ENCODE data around the gene ADAMTS2.

ADAMTS2 gene

DNA sequence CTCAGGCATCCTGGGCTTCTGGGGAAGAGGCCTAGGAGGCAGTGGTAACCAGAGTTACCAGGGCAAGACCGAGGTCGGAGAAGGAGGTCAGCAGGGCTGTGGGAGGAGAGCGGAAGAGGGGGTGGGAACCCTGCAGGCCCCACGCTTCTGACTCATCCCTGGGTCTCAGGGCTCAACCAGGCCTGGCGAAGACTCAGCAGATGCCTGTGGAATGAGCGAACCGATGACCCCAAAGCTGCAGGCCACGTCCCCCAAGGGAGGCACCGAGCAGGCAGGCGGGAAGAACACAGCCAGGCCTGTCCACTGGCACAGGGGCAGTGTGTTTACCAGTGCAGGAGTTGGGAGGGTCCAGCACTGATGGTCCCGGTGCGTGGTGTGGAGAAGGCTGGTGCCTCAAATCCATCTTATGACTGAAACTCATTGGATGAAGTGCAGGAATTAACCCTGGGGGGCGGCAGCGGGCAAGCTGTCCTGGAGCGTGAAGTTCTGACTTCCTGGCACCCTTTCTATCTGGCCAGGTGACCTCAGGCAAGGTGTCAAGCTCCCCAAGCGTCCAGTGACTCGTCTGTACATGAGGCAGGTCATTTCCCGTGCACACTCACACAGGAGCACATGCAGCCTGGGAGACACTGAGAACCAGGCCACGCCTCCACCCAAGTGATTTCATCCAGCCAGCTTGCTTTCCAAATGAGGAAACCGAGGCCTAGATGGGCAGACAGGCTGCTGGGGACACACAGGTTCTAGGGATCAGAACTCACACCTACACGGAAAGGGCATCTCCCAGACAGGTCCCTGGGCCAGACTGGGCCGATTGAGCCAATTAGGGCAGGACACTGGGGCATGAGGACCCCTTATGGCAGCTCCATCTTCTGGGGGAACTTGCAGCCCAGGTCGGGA lies 69.1 kb downstream of the ADAMTS2 start:
- DNase-seq, result no peak

DNA sequence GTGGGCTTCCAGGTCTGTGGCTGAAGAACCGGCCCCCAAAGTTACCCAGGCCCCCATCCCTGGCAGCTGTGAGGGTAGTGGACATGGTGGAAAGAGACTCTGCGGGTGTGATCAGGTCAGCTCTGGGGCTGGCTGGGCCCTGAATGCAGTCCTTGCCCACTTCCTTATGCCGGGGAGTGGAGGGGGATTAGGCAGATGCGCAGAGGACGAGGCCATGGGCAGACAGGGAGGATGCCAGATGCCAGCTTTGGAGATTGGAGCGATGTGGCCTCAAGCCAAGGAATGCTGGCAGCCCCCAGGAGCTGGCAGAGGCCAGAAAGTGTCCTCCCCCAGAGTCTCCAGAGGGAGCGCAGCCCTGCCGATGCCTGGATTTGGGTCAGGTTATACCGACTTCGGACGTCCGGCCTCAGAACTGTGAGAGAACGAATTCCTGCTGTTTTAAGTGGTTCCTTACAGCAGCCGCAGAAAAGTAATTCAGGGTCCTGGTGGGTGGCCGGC lies 69.8 kb downstream of the ADAMTS2 start:
- no peak for DNase-seq

DNA sequence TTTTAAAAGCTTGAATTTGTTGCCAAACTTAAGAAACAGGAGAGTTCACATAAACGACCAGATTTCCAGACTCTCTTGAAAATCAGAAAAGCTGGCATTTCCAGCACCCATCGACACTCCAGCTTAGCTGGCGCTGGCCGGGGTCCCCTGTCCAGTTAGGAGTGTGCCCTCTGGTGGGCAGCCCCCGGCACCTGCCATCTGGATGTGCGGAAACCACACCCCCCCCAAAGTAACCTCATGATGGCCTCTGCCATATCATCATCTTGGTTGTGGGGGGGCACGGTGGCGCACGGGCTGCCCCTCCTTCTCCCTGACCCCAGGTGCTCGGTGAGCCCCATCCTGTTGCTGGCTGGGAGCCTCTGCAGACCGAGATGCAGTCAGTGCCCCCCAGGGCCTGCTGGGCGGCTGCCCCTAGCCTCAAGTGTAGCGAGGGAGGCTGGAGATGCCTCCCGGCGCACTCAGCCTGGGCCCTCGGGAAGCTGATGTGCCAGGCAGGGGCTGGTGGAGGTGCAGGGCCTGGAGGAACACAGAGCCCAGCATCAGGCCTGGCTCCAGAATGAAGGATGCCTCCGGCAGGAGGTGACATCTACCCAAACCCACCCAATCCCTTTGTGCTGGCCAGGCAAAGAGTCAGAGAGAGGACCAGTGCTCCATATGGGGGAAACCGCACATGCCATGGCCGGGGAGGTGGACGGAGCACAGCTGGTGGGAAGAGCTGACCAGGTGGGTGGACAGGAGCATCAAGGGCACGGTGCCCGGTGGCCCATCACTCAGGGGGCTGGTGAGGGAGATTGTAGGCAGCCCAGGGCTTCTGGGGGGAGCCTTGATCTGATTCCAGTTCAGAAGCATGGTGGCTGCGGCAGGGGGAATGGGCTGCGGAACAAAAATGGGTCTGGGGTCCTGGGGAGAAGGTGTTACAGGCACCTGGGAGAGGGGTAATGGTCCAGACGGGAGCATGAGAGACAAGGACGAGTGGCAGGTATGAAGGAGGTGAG lies 70.6 kb downstream of the ADAMTS2 start:
- no peak for DNase-seq

- DNase-seq, result no peak
Measured at GRCh38 chr5:179273441-179274145, 71.7 kb downstream of the ADAMTS2 start.

DNA sequence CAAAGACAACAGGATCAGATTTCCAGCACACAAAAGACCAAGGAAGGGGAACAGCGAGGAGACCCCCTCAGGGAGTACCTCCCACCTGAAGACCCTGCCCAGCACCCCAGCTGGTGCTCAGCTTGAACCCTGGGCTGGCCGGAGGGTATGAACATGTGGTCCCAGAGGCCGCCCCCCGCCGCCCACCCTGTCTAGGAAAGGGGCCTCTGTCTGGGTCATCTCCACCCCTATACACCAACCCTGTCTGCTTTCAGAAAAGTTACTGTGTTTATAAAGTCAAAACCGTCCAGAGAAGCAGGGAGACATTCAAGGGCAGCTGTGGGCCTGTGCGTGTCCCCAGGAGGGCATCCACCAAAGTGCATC lies 72.2 kb downstream of the ADAMTS2 start:
- DNase-seq, result no peak

DNA sequence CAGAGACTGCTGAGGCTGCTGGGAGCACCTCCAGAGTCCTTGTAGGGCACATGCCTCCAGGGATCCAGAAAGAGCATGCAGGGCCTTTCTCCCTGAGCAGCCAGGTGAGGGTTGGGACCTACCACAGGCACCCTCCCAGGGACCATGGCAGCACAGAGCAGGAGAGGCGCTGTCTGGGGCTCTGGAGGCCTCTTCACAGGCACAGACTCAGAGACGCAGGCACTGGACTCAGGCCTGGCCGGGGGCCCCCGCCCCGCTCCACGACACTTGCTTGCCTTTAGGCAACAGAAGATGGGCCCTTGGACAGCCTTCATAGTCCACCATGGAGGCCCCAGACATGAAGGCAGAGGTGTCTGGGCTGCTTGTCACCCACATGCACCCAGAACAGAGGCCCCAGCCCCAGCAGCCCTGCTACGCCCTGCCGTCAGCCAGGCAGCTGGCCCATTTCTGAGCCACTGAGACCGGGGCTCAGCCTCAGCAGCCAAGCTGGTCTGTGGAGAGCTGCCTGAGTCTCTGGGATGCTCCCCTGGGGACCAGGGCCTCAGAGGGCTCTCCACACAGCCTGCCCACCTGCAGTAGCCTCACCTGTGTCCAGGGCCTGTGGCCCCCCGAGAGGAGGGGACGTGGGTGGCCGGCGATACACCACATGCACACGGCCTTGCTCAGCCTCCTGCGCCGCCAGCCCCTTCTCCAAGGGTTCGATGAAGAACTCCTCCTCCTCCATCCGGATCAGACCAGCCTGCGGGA lies 72.8 kb downstream of the ADAMTS2 start:
- peak; percentile 9 for DNase-seq

GRCh38 chr5:179271821-179272325 lies 73.4 kb downstream of the ADAMTS2 start:
- DNase-seq, result peak; percentile 10

DNA sequence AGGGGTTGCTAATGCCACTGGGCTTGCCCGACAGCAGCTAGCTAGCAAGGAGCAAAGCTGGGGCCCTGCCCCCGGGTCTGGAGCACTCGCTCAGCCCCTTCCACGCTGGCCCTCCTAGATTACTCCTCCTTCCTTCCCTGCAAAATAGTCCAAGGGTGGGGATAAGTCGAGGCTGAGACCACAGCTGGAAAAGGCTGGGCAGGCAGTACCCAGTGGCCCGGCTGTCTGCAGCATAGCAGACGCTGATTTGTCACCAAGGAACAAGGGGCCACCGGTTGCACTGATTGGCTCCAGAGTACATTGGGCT lies 73.9 kb downstream of the ADAMTS2 start:
- DNase-seq, result peak; percentile 9

GRCh38 chr5:179270581-179271427 lies 74.5 kb downstream of the ADAMTS2 start:
- DNase-seq, result peak; percentile 4

DNA sequence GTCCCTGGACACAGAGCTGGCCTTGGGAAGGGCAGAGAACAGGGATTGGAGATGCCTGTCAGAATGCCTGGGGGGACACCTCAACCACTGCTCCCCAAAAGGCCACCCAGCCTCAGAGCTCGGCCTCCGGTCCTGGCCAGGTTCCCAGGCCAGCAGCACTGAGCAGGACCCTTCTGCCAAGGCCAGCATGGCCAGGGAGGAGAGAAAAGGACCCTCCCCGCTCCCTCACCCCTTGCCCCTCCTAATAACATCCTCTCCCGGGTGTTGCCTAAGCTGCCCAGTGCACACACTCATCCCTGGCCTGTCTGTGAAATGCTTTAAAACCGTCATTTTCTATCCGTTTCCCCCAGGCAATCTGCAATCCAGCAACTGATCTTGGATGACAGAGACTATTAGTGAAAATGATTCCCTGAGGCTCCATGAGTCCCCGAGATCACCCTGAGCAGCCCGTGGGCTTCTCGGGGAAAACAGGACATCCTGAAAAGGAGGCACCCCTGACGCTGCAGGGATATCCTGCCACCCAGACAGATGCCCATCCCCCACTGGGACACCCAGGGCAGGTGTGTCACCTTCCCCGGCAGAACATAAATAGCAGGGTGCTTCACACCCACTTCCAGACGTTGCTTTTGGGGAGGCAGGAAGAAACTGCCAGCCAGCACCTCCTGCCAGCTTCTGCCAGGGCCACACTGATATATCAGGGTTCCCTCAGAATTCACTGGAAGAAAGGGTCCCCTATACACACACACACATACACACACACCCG lies 75.3 kb downstream of the ADAMTS2 start:
- peak; percentile 11 for DNase-seq

- DNase-seq, result no peak
Measured at GRCh38 chr5:179268966-179269693, 76.1 kb downstream of the ADAMTS2 start.

DNA sequence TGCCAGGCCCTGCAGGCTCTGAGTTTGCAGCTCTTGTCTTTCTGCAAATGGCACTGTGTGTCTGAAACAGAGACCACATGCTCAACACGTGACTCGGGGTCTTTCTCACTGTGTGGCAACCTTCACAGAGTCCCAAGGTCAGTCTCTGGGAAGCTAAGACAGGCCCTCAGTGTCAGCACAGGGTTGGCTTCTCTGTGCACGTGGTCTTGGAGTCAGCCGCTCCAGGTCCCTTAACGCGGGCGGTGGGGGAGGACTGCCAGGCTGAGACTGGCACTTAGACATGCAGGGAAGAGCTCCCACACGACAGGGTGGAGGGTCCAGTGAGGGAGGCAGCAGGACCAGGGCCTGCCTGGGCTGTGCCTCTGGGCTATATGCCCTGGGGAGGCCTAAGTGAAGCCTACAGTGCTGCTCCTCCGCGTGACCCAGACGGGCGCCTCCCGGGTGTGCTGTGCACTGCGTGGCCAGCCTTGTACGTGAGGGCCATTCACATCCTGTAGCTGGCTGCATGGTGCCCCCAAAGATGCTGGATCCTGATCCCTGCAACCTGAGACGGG lies 76.8 kb downstream of the ADAMTS2 start:
- no peak for DNase-seq

DNA sequence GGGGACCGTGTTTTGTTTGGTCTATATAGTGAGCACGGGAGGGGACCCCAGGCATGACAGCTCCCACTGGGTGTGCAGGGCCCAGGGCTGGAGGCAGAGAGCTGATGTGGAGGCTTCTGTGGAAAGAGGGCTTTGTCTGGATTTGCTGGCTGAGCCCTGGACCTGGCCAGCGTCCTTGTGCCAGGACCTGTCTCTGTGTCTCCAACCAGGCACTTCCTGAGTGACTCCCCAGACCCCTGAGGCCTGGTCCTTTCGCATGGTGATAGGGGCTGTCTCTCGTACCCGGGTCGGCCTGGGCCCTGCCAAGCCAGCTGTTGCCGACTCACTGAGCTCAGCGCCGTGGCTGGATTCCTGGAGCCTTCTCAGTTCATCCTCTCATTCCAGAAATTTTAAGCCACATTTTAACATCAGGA lies 77.6 kb downstream of the ADAMTS2 start:
- DNase-seq, result no peak

DNA sequence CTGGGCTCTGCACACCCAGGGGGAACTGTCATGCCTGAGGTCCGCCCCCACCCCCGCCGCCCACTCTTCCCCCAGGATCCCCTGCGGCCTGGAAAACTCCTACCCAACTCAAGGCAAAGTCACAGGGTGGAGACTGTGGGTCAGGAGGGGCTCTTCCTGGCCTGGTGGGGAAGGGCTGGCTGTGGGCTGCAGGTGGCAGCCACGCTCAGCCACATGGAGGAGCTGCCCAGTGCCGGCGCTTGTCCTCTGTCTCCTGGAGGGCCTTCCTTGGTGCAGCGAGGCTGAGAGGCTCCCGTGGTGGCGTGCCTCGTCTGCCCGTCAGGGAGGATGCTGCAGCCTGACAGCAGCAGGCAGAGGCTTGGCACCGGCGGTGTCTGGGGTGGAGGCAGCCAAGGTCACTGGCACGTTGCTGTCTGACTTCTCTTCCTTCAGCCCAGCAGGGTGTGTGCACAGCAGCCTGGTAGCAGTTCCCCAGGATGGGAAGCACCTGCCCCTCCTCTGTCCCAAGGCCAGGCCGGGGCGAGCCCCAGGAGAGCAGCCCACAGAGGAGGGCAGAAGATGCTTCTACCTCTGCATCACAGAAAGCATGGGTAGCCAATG lies 78.1 kb downstream of the ADAMTS2 start:
- no peak for DNase-seq

- no peak for DNase-seq
Measured at GRCh38 chr5:179266291-179267070, 78.8 kb downstream of the ADAMTS2 start.

DNA sequence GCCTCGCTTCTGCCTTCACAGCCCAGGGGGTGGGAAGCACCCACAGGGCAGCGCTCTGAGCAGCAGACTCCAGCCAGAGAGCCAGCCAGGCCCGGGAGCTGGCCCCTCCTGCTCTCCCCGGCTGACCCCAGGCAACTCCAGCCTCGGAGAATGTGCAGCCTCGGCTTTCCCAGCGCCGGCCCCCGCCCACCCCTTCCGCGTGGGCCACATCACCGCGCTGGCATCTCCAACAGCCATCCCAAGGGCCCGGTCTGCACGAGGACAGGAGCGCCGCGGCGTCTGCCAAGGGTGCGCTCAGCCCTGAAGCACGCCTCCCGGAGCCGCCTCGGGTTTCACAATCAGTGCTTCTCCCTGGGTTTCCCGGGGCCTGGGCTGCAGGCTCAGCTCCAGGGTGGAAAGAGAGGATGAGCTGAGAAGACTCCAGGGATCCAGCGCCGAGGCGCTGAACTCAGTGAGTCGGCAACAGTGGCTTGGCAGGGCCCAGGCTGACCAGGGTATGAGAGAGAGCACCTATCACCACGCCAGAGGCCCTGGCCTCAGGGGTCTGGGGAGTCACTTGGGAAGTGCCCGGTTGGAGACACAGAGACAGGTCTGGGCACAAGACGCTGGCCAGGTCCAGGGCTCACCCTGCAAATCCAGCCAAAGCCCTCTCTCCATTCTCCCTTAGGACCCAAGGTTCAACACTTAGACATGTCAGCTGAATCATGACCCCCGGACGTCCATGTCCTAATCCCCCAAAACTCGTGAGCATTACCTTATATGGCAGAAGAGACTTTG lies 79.6 kb downstream of the ADAMTS2 start:
- DNase-seq, result no peak
